ENCODE data around the gene GRIP1. TPM values are rescaled to one million over a fixed set of nuclear protein-coding genes. Genes with fewer than 3 reads are reported as not detected.
A peak's percentile ranks its signal among the peaks of the same experiment; 100 is the strongest.
"Not testable (repeated sequence)": the region's sequence is repeated elsewhere in the genome, so short reads cannot be mapped to it uniquely, and the experiment has no call there.

Gene GRIP1
- total and polyA plus RNA-seq, 4 donors = 0.38 to 3.4 (median 1.3) TPM

- no peaks in the 10 kb centered on the region for H3K9me3 ChIP-seq (ENCODE audit: control insufficient read depth, low read length)
- ATAC-seq (ENCODE audit: low FRiP score) (no peak), DNase-seq (no peak)
- peaks cover 0 to 10% of the 10 kb centered on the region in 2 donors for H3K36me3 ChIP-seq (ENCODE audit: control insufficient read depth in 1 of 2, insufficient read depth in 2 of 2, low read length in 1 of 2)
- H3K4me1 ChIP-seq (ENCODE audit: control insufficient read depth in 1 of 2, insufficient read depth in 2 of 2, low read length in 2 of 2) = no peaks in the 10 kb centered on the region
- no peak overlapping the region for H3K4me3 ChIP-seq (ENCODE audit: low read length in 2 of 2)
- intact Hi-C loops (cut with DNase I) = no loop called here
- H3K27me3 ChIP-seq (ENCODE audit: control insufficient read depth in 1 of 2, insufficient read depth in 2 of 2, low read length in 1 of 2) = no peaks in the 10 kb centered on the region
- H3K27ac ChIP-seq (ENCODE audit: low read depth in 1 of 2, low read length in 2 of 2) = no peak overlapping the region
Observed at GRCh38 chr12:66314278-66314677, 364.6 kb downstream of the GRIP1 start.

- intact Hi-C loops (cut with DNase I) = no loop called here
- DNase-seq (no peak), ATAC-seq (ENCODE audit: low FRiP score) (no peak)
- Histone ChIP-seq H3K27ac (ENCODE audit: low read depth in 1 of 2, low read length in 2 of 2) (no peak overlapping the region), H3K4me3 (ENCODE audit: low read length in 2 of 2) (no peak overlapping the region), H3K4me1 (ENCODE audit: control insufficient read depth in 1 of 2, insufficient read depth in 2 of 2, low read length in 2 of 2) (no peaks in the 10 kb centered on the region), H3K9me3 (ENCODE audit: control insufficient read depth, low read length) (no peaks in the 10 kb centered on the region), H3K36me3 (ENCODE audit: control insufficient read depth in 1 of 2, insufficient read depth in 2 of 2, low read length in 1 of 2) (peaks cover 0 to 10% of the 10 kb centered on the region in 2 donors), H3K27me3 (ENCODE audit: control insufficient read depth in 1 of 2, insufficient read depth in 2 of 2, low read length in 1 of 2) (no peaks in the 10 kb centered on the region)
- WGBS, 2 donors = 38 to 59% methylated on average over 1 of the region's 1 CpG
Observed at GRCh38 chr12:66312189-66312588, 366.7 kb downstream of the GRIP1 start.

DNA sequence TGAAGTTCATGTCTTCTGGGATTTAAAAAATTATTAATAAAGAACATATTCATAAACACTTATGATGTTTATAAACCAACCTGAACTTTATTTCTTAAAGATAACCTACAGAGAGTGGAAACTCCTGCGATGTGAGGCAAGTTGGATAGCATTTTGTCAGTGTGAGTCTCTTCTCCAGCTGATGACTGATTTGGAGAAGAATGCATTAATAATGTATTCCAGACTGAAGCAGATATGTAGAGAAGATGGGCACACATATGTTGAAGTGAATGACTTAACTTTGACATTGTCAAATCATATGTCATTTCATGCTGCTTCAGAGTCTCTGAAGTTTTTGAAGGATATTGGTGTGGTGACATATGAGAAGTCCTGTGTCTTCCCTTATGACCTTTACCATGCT, 369.3 kb downstream of the GRIP1 start:
- WGBS, 2 donors = 96 to 100% methylated on average over 1 of the region's 1 CpG
- Histone ChIP-seq H3K27me3 (ENCODE audit: control insufficient read depth in 1 of 2, insufficient read depth in 2 of 2, low read length in 1 of 2) (no peaks in the 10 kb centered on the region), H3K9me3 (ENCODE audit: control insufficient read depth, low read length) (no peaks in the 10 kb centered on the region), H3K4me1 (ENCODE audit: control insufficient read depth in 1 of 2, insufficient read depth in 2 of 2, low read length in 2 of 2) (peaks cover 0 to under 1% of the 10 kb centered on the region in 2 donors), H3K36me3 (ENCODE audit: control insufficient read depth in 1 of 2, insufficient read depth in 2 of 2, low read length in 1 of 2) (peaks cover 0 to 10% of the 10 kb centered on the region in 2 donors), H3K27ac (ENCODE audit: low read depth in 1 of 2, low read length in 2 of 2) (no peak overlapping the region), H3K4me3 (ENCODE audit: low read length in 2 of 2) (no peak overlapping the region)
- intact Hi-C loops (cut with DNase I) = no loop called here
- ATAC-seq (ENCODE audit: low FRiP score) = no peak
- DNase-seq = no peak

- no peaks in the 10 kb centered on the region for H3K27me3 ChIP-seq (ENCODE audit: control insufficient read depth in 1 of 2, insufficient read depth in 2 of 2, low read length in 1 of 2)
- DNase-seq (no peak), ATAC-seq (ENCODE audit: low FRiP score) (no peak)
- no peaks in the 10 kb centered on the region for H3K9me3 ChIP-seq (ENCODE audit: control insufficient read depth, low read length)
- no peak overlapping the region for H3K27ac ChIP-seq (ENCODE audit: low read depth in 1 of 2, low read length in 2 of 2)
- no peak overlapping the region for H3K4me3 ChIP-seq (ENCODE audit: low read length in 2 of 2)
- H3K4me1 ChIP-seq (ENCODE audit: control insufficient read depth in 1 of 2, insufficient read depth in 2 of 2, low read length in 2 of 2) = peaks cover 2 to 4% of the 10 kb centered on the region in 2 donors
- intact Hi-C loops (cut with DNase I) = loop anchor here in 1 of 2 donors (5.0 kb wide), 1 partner anchor 132 kb away; no protein-coding TSS in a partner anchor
- WGBS, 2 donors = 78 to 79% methylated on average over 6 of the region's 6 CpGs
- no peaks in the 10 kb centered on the region for H3K36me3 ChIP-seq (ENCODE audit: control insufficient read depth in 1 of 2, insufficient read depth in 2 of 2, low read length in 1 of 2)
Observed at GRCh38 chr12:66304296-66304900, 374.5 kb downstream of the GRIP1 start.

DNA sequence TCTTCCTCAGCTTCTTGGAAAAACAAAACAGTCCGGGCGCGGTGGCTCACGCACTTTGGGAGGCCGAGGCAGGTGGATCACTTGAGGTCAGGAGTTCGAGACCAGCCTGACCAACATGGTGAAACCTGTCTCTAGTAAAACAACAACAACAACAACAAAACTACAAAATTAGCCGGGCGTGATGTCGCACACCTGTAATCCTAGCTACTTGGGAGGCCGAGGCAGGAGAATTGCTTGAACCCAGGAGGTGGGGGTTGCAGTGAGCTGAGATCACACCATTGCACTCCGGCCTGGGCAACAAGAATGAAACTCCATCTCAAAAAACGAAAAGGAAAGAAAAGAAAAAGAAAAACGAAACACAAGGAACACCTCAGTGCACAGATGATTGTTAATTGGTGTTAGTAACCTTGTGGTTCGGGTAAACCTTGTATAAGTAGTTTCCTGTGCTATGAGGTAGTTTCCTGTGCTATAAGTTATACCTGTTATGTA, 375.5 kb downstream of the GRIP1 start:
- H3K4me3 ChIP-seq (ENCODE audit: low read length in 2 of 2); H3K9me3 ChIP-seq (ENCODE audit: control insufficient read depth, low read length); DNase-seq; H3K27me3 ChIP-seq (ENCODE audit: control insufficient read depth in 1 of 2, insufficient read depth in 2 of 2, low read length in 1 of 2); H3K27ac ChIP-seq (ENCODE audit: low read depth in 1 of 2, low read length in 2 of 2); H3K36me3 ChIP-seq (ENCODE audit: control insufficient read depth in 1 of 2, insufficient read depth in 2 of 2, low read length in 1 of 2); H3K4me1 ChIP-seq (ENCODE audit: control insufficient read depth in 1 of 2, insufficient read depth in 2 of 2, low read length in 2 of 2); ATAC-seq (ENCODE audit: low FRiP score): not testable (repeated sequence)
- 82 to 84% methylated on average over 14 of the region's 14 CpGs for WGBS, 2 donors
- intact Hi-C loops (cut with DNase I) = loop anchor here in 1 of 2 donors (5.0 kb wide), 1 partner anchor 131 kb away; no protein-coding TSS in a partner anchor

- ATAC-seq (ENCODE audit: low FRiP score) (no peak), DNase-seq (no peak)
- 4 to 7% methylated on average over 6 of the region's 6 CpGs for WGBS, 2 donors
- Histone ChIP-seq H3K27me3 (ENCODE audit: control insufficient read depth in 1 of 2, insufficient read depth in 2 of 2, low read length in 1 of 2) (no peaks in the 10 kb centered on the region), H3K9me3 (ENCODE audit: control insufficient read depth, low read length) (no peaks in the 10 kb centered on the region), H3K36me3 (ENCODE audit: control insufficient read depth in 1 of 2, insufficient read depth in 2 of 2, low read length in 1 of 2) (no peaks in the 10 kb centered on the region), H3K4me3 (ENCODE audit: low read length in 2 of 2) (peak overlapping the region; percentile 20 to 80), H3K27ac (ENCODE audit: low read depth in 1 of 2, low read length in 2 of 2) (peak overlapping the region in 1 of 2 donors; percentile 9), H3K4me1 (ENCODE audit: control insufficient read depth in 1 of 2, insufficient read depth in 2 of 2, low read length in 2 of 2) (peaks cover 2 to 4% of the 10 kb centered on the region in 2 donors)
- intact Hi-C loops (cut with DNase I) = loop anchor here in 1 of 2 donors (5.0 kb wide), 1 partner anchor 130 kb away; no protein-coding TSS in a partner anchor
Observed at GRCh38 chr12:66302827-66303169, 376.1 kb downstream of the GRIP1 start.

DNA sequence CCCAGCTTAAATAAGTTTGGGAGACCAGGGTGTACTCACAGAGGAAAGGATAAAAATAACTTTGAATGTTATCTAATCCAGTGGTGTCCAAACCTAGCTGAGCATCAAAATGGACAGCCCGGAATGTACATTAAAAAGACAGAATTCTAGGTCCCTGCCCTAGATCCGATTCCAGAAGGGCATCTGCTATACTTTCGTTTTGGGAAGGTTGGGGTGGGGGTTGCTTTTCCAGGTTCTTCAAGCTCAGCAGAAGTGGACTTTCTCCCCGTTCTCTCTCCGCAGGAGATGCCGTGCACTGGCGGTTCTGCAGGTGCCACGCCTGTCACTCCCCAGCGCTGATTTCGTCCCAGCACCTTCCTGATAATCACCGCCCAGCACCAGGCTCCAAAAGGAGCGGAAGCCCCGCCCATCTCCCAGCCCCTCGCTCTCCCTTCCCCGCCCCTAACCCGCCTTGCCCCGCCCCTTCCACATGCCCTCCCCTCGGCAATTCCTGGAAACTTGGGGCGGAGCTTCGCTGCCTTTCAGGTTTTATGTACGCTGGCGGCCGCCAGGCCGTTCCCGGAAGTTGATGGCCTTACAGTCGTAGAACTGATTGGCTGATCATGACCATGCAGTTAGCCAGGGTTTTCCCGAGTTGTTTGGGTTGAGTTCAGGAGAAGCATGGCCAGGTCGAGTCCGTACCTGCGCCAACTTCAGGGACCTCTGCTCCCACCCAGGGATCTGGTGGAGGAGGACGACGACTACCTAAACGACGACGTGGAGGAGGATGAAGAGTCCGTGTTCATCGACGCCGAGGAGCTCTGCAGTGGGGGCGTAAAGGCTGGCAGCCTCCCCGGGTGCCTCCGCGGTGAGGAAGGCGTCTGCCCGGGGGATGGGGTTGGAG, 376.7 kb downstream of the GRIP1 start, which contains the start of gene HELB:
Gene HELB (plus strand): TSS at position 550 of the 883 bp plus-strand sequence. CDS start 111 bp downstream, at position 661.
- Histone ChIP-seq H3K9me3 (ENCODE audit: control insufficient read depth, low read length) (no peaks in the 10 kb centered on the region), H3K4me3 (ENCODE audit: low read length in 2 of 2) (peak within 1 kb of the TSS; percentile 80 to 95), H3K27ac (ENCODE audit: low read depth in 1 of 2, low read length in 2 of 2) (peak within 1 kb of the TSS in 1 of 2 donors; percentile 9), H3K36me3 (ENCODE audit: control insufficient read depth in 1 of 2, insufficient read depth in 2 of 2, low read length in 1 of 2) (no peaks in the 10 kb centered on the region), H3K27me3 (ENCODE audit: control insufficient read depth in 1 of 2, insufficient read depth in 2 of 2, low read length in 1 of 2) (no peaks in the 10 kb centered on the region), H3K4me1 (ENCODE audit: control insufficient read depth in 1 of 2, insufficient read depth in 2 of 2, low read length in 2 of 2) (peaks cover 2 to 4% of the 10 kb centered on the region in 2 donors)
- DNase-seq = peak; percentile 99 to 100
- ATAC-seq (ENCODE audit: low FRiP score) = peak; percentile 100
- intact Hi-C loops (cut with DNase I) = loop anchor here in 1 of 2 donors (5.0 kb wide), 1 partner anchor 130 kb away; no protein-coding TSS in a partner anchor
- 0% methylated on average over 45 of the region's 45 CpGs for WGBS, 2 donors

DNA sequence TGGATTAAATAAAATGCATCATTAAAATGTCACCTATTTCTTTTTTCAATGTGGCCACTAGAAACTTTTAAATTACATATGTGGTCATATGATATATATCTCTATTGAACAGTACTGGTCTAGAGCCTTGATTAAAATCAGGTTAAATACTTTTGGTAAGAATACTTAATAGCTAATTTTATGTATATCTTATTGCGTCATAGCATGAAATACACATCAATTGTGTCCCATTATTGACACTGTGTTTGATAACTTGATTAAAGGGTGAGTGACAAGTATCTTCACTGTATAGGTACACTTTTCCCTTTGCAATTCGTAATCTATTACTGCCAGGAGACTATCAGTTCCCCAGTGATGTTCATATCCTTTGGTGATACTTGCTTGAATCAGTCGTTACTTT, 381.0 kb downstream of the GRIP1 start:
- Histone ChIP-seq H3K9me3 (ENCODE audit: control insufficient read depth, low read length) (peaks cover 2% of the 10 kb centered on the region), H3K36me3 (ENCODE audit: control insufficient read depth in 1 of 2, insufficient read depth in 2 of 2, low read length in 1 of 2) (no peaks in the 10 kb centered on the region), H3K27me3 (ENCODE audit: control insufficient read depth in 1 of 2, insufficient read depth in 2 of 2, low read length in 1 of 2) (no peaks in the 10 kb centered on the region), H3K4me1 (ENCODE audit: control insufficient read depth in 1 of 2, insufficient read depth in 2 of 2, low read length in 2 of 2) (peaks cover 0 to 2% of the 10 kb centered on the region in 2 donors), H3K27ac (ENCODE audit: low read depth in 1 of 2, low read length in 2 of 2) (no peak overlapping the region), H3K4me3 (ENCODE audit: low read length in 2 of 2) (no peak overlapping the region)
- WGBS, 2 donors = 89 to 90% methylated on average over 3 of the region's 3 CpGs
- ATAC-seq (ENCODE audit: low FRiP score) (no peak), DNase-seq (no peak)
- intact Hi-C loops (cut with DNase I) = loop anchor here in 1 of 2 donors (10.0 kb wide), 1 partner anchor 153 kb away; no protein-coding TSS in a partner anchor
